GM18505 (cell line): ENCODE data around the gene ABCB11.

Source experiments
- ATAC-seq: cut with Tn5 transposase; IDR thresholded peaks from one replicate; pipeline ENCODE4 v1.9.1; 2021; ENCODE audit not compliant: unreplicated experiment
- POLR2A ChIP-seq: IDR thresholded peaks from 4 replicates; pipeline ENCODE4 v1.6.1; 2011; ENCODE audit warnings: borderline replicate concordance; ENCODE audit not compliant: insufficient read depth, insufficient read length; ENCODE audit errors: extremely low read depth

ABCB11 gene

GRCh38 chr2:169007941-169008340 lies 23.2 kb downstream of the ABCB11 start:
- ATAC-seq = no peak
- no peak for TF ChIP-seq POLR2A

- TF ChIP-seq POLR2A = no peak
- no peak for ATAC-seq
Measured at GRCh38 chr2:169007356-169007755, 23.8 kb downstream of the ABCB11 start.

GRCh38 chr2:169006665-169007064 lies 24.5 kb downstream of the ABCB11 start:
- ATAC-seq = no peak
- no peak for TF ChIP-seq POLR2A

- TF ChIP-seq POLR2A = no peak
- no peak for ATAC-seq
Measured at GRCh38 chr2:169005994-169006393, 25.1 kb downstream of the ABCB11 start.

GRCh38 chr2:169005080-169005598 lies 26.0 kb downstream of the ABCB11 start:
- TF ChIP-seq POLR2A = no peak
- no peak for ATAC-seq

GRCh38 chr2:169002161-169002738 lies 28.9 kb downstream of the ABCB11 start:
- no peak for TF ChIP-seq POLR2A
- no peak for ATAC-seq

- no peak for ATAC-seq
Measured at GRCh38 chr2:169001116-169001815, 29.9 kb downstream of the ABCB11 start.

GRCh38 chr2:168999668-169000213 lies 31.4 kb downstream of the ABCB11 start:
- no peak for ATAC-seq
- TF ChIP-seq POLR2A = no peak

More at GRCh38 chr2:169001116-169001815, 29.9 kb downstream of the ABCB11 start:
- TF ChIP-seq POLR2A = no peak

GRCh38 chr2:168998609-168999211 lies 32.4 kb downstream of the ABCB11 start:
- no peak for ATAC-seq
- no peak for TF ChIP-seq POLR2A

GRCh38 chr2:168997794-168998193 lies 33.3 kb downstream of the ABCB11 start:
- no peak for ATAC-seq
- TF ChIP-seq POLR2A = no peak

GRCh38 chr2:168997118-168997521 lies 34.0 kb downstream of the ABCB11 start:
- TF ChIP-seq POLR2A = no peak
- no peak for ATAC-seq

- ATAC-seq = no peak
- no peak for TF ChIP-seq POLR2A
Measured at GRCh38 chr2:168995744-168996143, 35.4 kb downstream of the ABCB11 start.

- TF ChIP-seq POLR2A = no peak
- no peak for ATAC-seq
Measured at GRCh38 chr2:168993538-168993937, 37.6 kb downstream of the ABCB11 start.
